Fibroblast of villous mesenchyme (primary cell): Measurements from ENCODE around the gene CNOT3. TPM values are rescaled to one million over a fixed set of nuclear protein-coding genes. Genes with fewer than 3 reads are reported as not detected.
"Not testable (repeated sequence)": the region's sequence is repeated elsewhere in the genome, so short reads cannot be mapped to it uniquely, and the experiment has no call there.

ENCODE experiments used
- DNase-seq: peaks from one replicate; pipeline ENCODE4 v3.0.0-alpha.2; 2010; ENCODE audit warnings: low read depth
- H3K4me3 ChIP-seq: 2 replicates; pipeline ENCODE4 v1.5.1; 2011; ENCODE audit warnings: low read depth, mild to moderate bottlenecking, low read length
- CTCF ChIP-seq: IDR thresholded peaks from 2 replicates; pipeline ENCODE4 v1.5.1; 2012; ENCODE audit warnings: low read depth, mild to moderate bottlenecking, low read length; ENCODE audit not compliant: insufficient read depth
- total RNA-seq: library from RNA; depleted of rRNA; stranded (reverse); fragments of >200 nt; gene quantifications from 2 replicates; pipeline ENCODE4 v1.2.3, GENCODE V29; 2012

CNOT3 gene
- total RNA-seq, 1 donor, result 7.3 TPM

DNA sequence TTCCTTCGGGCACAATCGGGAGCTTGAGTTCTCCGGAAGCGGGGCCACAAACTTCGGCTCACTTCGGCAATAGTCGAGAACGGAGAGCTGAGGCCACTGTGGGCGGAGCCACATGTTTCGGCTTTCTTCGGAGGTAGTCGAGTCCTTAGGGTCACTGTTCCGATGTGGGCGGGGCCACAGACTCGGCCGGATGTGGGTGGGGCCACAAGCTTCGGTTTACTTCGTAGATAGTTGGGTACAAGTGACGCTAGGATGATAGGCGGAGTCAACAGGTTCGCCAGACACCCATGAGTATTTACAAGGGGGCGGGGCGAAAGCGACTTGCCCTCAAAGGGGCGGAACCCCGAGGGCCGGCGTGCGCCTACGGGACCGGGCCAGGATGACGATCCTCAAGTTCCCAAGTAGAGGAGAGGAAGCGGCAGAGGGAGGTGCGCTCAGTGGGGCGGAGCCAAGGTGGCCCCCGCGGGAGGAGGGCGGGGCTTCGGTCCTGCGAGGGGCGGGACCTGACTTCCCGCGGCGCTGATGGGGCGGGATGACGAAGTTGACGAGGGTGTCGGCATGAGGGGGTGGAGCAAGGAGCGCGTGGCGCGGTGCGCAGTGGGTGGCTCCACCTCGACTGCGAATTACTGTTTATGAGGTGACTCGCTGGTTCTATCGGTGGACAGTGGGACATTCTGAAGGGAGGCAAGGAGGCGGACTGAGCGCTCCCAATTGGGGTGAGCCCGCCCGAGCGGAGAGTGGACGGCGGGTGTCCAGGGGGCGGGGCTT is 52.4 kb downstream of the CNOT3 start:
- DNase-seq, result peak; percentile 100
- TF ChIP-seq CTCF, result no peak
- H3K4me3 ChIP-seq, result peak overlapping the region; percentile 85

DNA sequence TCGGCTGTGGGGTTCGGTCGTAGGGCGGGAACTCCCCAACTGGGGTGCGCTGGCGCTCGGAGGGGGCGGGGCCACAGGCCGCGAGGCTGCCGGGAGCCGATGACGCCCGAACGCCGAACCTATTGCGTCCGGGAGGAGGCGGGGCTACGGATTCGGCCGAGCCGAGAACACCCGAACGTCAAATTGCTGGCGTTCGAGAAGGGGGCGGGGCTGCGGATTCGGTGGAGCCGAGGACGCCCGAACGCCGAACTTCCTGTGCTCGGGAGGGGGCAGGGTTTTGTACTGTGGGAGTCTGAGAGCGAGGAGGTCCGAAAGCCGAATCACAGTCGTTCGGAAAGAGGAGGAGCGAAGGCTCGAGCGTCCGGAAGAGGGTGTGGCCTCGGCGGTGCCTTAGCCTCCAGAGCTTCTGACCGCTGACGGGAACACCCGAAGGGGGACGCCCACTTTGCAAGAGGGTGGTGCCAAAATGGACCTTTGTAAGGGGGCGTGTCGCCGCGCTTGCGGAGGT is 53.0 kb downstream of the CNOT3 start:
- TF ChIP-seq CTCF, result no peak
- peak; percentile 100 for DNase-seq
- H3K4me3 ChIP-seq, result peak overlapping the region; percentile 85

DNA sequence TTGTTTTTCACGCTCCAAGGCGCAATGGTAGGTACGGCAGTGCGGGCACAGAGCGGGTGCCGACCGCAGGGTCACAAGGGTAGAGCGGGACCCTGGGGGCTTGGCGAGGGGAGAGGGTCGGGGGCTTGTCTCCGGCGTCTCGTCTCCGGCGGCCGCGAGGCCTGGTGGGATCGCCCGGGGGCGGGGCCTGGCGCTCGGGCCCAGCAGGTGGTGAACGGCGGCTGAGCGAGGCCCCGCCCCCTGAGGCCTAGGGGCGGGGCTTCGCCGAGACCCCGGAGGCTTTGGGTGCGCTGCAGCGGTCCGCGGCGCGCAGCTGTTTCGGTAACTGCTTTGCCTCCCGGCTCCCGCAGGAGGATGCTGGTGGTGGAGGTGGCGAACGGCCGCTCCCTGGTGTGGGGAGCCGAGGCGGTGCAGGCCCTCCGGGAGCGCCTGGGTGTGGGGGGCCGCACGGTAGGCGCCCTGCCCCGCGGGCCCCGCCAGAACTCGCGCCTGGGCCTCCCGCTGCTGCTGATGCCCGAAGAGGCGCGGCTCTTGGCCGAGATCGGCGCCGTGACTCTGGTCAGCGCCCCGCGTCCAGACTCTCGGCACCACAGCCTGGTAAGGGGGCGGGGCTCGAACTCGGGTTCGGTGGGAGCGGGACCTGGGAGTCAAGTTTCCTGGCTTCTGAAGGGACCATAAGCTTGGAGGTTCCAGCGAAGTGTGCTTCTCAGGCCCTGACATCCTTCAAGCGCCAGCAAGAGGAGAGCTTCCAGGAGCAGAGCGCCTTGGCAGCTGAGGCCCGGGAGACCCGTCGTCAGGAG is 53.6 kb downstream of the CNOT3 start, which contains the start of gene TSEN34:
TSEN34 (plus strand) TSS at position 298 of the 800 bp plus-strand sequence; CDS start at position 355, 57 bp downstream.
- peak within 1 kb of the TSS; percentile 85 for H3K4me3 ChIP-seq
- no peak for TF ChIP-seq CTCF
- DNase-seq, result peak; percentile 88

GRCh38 chr19:54191811-54192453 is 54.4 kb downstream of the CNOT3 start:
- no peak for DNase-seq
- TF ChIP-seq CTCF, result no peak
- H3K4me3 ChIP-seq, result peak overlapping the region; percentile 85

- no peak overlapping the region for H3K4me3 ChIP-seq
- DNase-seq, result no peak
- no peak for TF ChIP-seq CTCF
These were observed 55.4 kb downstream of the CNOT3 start for GRCh38 chr19:54193011-54193410.

DNA sequence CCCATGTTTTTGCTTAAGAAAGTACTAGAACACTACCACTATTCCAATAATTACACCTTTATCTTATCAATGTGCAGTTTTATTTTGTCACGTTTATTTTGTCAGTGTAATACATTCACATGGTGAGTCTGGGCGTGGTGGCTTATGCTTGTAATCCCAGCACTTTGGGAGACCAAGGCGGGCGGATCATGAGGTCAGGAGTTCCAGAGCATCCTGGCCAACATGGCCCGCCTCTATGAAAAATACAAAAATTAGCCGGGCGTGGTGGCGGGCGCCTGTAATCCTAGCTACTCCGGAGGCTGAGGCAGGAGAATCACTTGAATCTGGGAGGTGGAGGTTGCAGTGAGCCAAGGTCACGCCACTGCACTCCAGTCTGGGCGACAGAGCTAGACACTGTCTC is 56.9 kb downstream of the CNOT3 start:
- not testable (repeated sequence) for H3K4me3 ChIP-seq, DNase-seq

GRCh38 chr19:54196536-54196935 is 59.0 kb downstream of the CNOT3 start:
- TF ChIP-seq CTCF, result no peak

More at GRCh38 chr19:54196536-54196935, 59.0 kb downstream of the CNOT3 start:
- no peak overlapping the region for H3K4me3 ChIP-seq
- no peak for DNase-seq
